Liver (tissue), 9 donors: Measurements from ENCODE around the gene KLHL30. TPM values are rescaled to one million over a fixed set of nuclear protein-coding genes. Genes with fewer than 3 reads are reported as not detected.

Experiments
- DNase-seq: peaks from one replicate; pipeline ENCODE4 v3.0.0-alpha.2; 2017; ENCODE audit warnings: low spot score
- H3K27ac ChIP-seq, 2 donors: one replicate each; pipeline ENCODE4 v1.7.0; 2013; ENCODE audit warnings: inconsistent platforms in 2 of 2, low read length in 2 of 2, control low read depth in 1 of 2, low read depth in 1 of 2, mild to moderate bottlenecking in 1 of 2
- H3K27me3 ChIP-seq, 4 donors: one replicate each; pipeline versions ENCODE4 v1.6.1 to v1.7.0; 2013; ENCODE audit warnings: low read length in 3 of 4, inconsistent platforms in 1 of 4, mild to moderate bottlenecking in 1 of 4, moderate library complexity in 1 of 4; ENCODE audit not compliant: control insufficient read depth in 4 of 4, insufficient read depth in 4 of 4
- H3K36me3 ChIP-seq, 4 donors: one replicate each; pipeline versions ENCODE4 v1.6.1 to v1.7.0; 2013; ENCODE audit warnings: low read length in 3 of 4, mild to moderate bottlenecking in 3 of 4, low read depth in 1 of 4, moderate library complexity in 1 of 4; ENCODE audit not compliant: control insufficient read depth in 4 of 4, insufficient read depth in 3 of 4
- H3K4me1 ChIP-seq, 4 donors: one replicate each; pipeline versions ENCODE4 v1.6.1 to v1.7.0; 2013; ENCODE audit warnings: low read length in 3 of 4, mild to moderate bottlenecking in 3 of 4, moderate library complexity in 1 of 4; ENCODE audit not compliant: control insufficient read depth in 4 of 4, insufficient read depth in 4 of 4
- H3K4me3 ChIP-seq, 3 donors: one replicate each; pipeline versions ENCODE4 v1.6.1 to v1.7.0; 2013; ENCODE audit warnings: low read length in 3 of 3, control low read depth in 1 of 3, low read depth in 1 of 3, mild to moderate bottlenecking in 1 of 3
- H3K9ac ChIP-seq, 2 donors: one replicate each; pipeline ENCODE4 v1.7.0; 2013; ENCODE audit warnings: low read length in 2 of 2, mild to moderate bottlenecking in 2 of 2, moderate library complexity in 2 of 2, control low read depth in 1 of 2, low read depth in 1 of 2
- H3K9me3 ChIP-seq, 4 donors: one replicate each; pipeline versions ENCODE4 v1.6.1 to v1.7.0; 2013; ENCODE audit warnings: low read length in 3 of 4; ENCODE audit not compliant: control insufficient read depth in 4 of 4
- EGR1 ChIP-seq, 2 donors: IDR thresholded peaks; 2 replicates each; pipeline ENCODE4 v1.6.1; 2016 to 2018; ENCODE audit warnings: antibody characterized with exemption in 2 of 2, low read depth in 2 of 2
- FOXA1 ChIP-seq: IDR thresholded peaks from 2 replicates; pipeline ENCODE4 v1.6.1; 2016; ENCODE audit warnings: antibody characterized with exemption
- FOXA2 ChIP-seq: IDR thresholded peaks from 2 replicates; pipeline ENCODE4 v1.6.1; 2016; ENCODE audit warnings: antibody characterized with exemption
- GABPA ChIP-seq, 2 donors: IDR thresholded peaks in 1 of 2; conservative IDR thresholded peaks in 1 of 2; 2 replicates each; pipeline ENCODE4 v1.6.1; 2016; ENCODE audit warnings: antibody characterized with exemption in 2 of 2, mild to moderate bottlenecking in 1 of 2, moderate library complexity in 1 of 2
- HNF4A ChIP-seq, 2 donors: conservative IDR thresholded peaks; 2 replicates each; pipeline ENCODE4 v1.6.1; 2016; ENCODE audit warnings: antibody characterized with exemption in 2 of 2, mild to moderate bottlenecking in 2 of 2
- HNF4G ChIP-seq: IDR thresholded peaks from 2 replicates; pipeline ENCODE4 v1.6.1; 2016; ENCODE audit warnings: antibody characterized with exemption
- NR2F2 ChIP-seq: IDR thresholded peaks from 2 replicates; pipeline ENCODE4 v1.6.1; 2016; ENCODE audit warnings: antibody characterized with exemption
- RAD21 ChIP-seq, 2 donors: IDR thresholded peaks; 2 replicates each; pipeline ENCODE4 v1.6.1; 2016; ENCODE audit warnings: antibody characterized with exemption in 2 of 2, mild to moderate bottlenecking in 2 of 2
- RXRA ChIP-seq, 2 donors: IDR thresholded peaks; 2 replicates each; pipeline ENCODE4 v1.6.1; 2017 to 2018; ENCODE audit warnings: antibody characterized with exemption in 2 of 2, mild to moderate bottlenecking in 1 of 2
- TAF1 ChIP-seq: conservative IDR thresholded peaks from 2 replicates; pipeline ENCODE4 v1.6.1; 2016; ENCODE audit warnings: antibody characterized with exemption, mild to moderate bottlenecking
- YY1 ChIP-seq: IDR thresholded peaks from 2 replicates; pipeline ENCODE4 v1.6.1; 2016; ENCODE audit warnings: antibody characterized with exemption, mild to moderate bottlenecking
- ZBTB33 ChIP-seq: IDR thresholded peaks from 2 replicates; pipeline ENCODE4 v1.6.1; 2016; ENCODE audit warnings: antibody characterized with exemption
- WGBS: extraction: QIAGEN DNeasy Blood & Tissue Kit; methylation state at CpG from one replicate; pipeline ENCODE4 v1.1.7; 2013; 5-methylcytosine and 5-hydroxymethylcytosine counted together
- polyA plus RNA-seq, 2 donors: library from polyadenylated mRNA; stranded (reverse) in 1 of 2; unstranded in 1 of 2; fragments of 200-250 nt in 1 of 2; fragments of >200 nt in 1 of 2; fragmentation: Nextera tagmentation in 1 of 2; extraction: Ambion mirVana in 1 of 2; gene quantifications; one replicate each; pipeline versions ENCODE4 v1.2.1 to v1.2.3, GENCODE V29; 2013 to 2015
- total RNA-seq, 2 donors: library from RNA; depleted of rRNA; stranded (reverse); fragments of >200 nt; gene quantifications; one replicate each; pipeline ENCODE4 v1.2.3, GENCODE V29; 2014
- TF ChIP-seq, protein P1 (sequence below): IDR thresholded peaks from 2 replicates; pipeline ENCODE4 v1.6.1; 2016; ENCODE audit warnings: antibody characterized with exemption
- TF ChIP-seq, protein P2 (sequence below): IDR thresholded peaks from 2 replicates; pipeline ENCODE4 v1.6.1; 2016; ENCODE audit warnings: antibody characterized with exemption, mild to moderate bottlenecking
- TF ChIP-seq, protein P3 (sequence below): IDR thresholded peaks from 2 replicates; pipeline ENCODE4 v1.6.1; 2016; ENCODE audit warnings: antibody characterized with exemption
- TF ChIP-seq, protein P4 (sequence below): fragments of 150-350 bp; IDR thresholded peaks from 2 replicates; pipeline ENCODE4 v1.5.1; 2017; ENCODE audit warnings: improper control_type of control experiment, low read depth, low read length; ENCODE audit not compliant: missing input control
- donor health status: healthy.
- donor health status: healthy.
- donor health status: healthy.
- donor health status: healthy.
- donor health status: healthy.

Gene KLHL30
- total and polyA plus RNA-seq, 4 donors, result 0.05 to 0.08 TPM; not detected in 2

DNA sequence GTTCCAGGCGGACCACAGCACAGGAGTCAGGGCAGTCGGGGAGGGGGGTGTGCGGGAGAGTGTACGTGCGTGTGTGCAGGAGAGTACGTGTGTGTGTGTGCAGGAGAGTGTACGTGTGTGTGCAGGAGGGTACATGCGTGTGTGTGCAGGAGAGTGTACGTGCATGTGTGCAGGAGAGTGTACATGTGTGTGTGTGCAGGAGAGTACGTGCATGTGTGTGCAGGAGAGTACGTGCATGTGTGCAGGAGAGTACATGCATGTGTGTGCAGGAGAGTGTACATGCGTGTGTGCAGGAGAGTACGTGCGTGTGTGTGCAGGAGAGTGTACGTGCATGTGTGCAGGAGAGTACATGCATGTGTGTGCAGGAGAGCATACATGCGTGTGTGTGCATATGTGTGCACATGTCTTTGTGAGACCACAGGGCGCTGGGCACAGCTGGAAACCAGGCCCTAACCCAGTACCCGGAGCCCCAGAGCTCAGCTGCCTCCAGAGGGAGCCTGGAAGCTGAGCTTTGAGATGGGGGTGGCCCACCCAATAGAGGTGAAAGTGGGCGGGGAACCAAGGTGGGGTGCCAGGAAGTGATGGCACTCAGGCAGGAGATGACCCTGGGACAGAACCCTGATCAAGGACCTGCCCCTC, 13.9 kb upstream of the KLHL30 start (continued):
- TF ChIP-seq FOXA1, result no peak

- 95% methylated on average over 20 of the region's 20 CpGs for WGBS
- no peak for DNase-seq
- TF ChIP-seq, protein P1, sequence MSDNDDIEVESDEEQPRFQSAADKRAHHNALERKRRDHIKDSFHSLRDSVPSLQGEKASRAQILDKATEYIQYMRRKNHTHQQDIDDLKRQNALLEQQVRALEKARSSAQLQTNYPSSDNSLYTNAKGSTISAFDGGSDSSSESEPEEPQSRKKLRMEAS, result no peak
- TF ChIP-seq TAF1, result no peak
- no peak for TF ChIP-seq YY1
- TF ChIP-seq FOXA2, result no peak
- TF ChIP-seq, protein P2, sequence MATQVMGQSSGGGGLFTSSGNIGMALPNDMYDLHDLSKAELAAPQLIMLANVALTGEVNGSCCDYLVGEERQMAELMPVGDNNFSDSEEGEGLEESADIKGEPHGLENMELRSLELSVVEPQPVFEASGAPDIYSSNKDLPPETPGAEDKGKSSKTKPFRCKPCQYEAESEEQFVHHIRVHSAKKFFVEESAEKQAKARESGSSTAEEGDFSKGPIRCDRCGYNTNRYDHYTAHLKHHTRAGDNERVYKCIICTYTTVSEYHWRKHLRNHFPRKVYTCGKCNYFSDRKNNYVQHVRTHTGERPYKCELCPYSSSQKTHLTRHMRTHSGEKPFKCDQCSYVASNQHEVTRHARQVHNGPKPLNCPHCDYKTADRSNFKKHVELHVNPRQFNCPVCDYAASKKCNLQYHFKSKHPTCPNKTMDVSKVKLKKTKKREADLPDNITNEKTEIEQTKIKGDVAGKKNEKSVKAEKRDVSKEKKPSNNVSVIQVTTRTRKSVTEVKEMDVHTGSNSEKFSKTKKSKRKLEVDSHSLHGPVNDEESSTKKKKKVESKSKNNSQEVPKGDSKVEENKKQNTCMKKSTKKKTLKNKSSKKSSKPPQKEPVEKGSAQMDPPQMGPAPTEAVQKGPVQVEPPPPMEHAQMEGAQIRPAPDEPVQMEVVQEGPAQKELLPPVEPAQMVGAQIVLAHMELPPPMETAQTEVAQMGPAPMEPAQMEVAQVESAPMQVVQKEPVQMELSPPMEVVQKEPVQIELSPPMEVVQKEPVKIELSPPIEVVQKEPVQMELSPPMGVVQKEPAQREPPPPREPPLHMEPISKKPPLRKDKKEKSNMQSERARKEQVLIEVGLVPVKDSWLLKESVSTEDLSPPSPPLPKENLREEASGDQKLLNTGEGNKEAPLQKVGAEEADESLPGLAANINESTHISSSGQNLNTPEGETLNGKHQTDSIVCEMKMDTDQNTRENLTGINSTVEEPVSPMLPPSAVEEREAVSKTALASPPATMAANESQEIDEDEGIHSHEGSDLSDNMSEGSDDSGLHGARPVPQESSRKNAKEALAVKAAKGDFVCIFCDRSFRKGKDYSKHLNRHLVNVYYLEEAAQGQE, result no peak
- TF ChIP-seq FOXA1, result no peak
- no peak for TF ChIP-seq HNF4A (conservative IDR thresholded peaks at IDR 0.05)
- TF ChIP-seq, protein P3, sequence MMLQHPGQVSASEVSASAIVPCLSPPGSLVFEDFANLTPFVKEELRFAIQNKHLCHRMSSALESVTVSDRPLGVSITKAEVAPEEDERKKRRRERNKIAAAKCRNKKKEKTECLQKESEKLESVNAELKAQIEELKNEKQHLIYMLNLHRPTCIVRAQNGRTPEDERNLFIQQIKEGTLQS, result no peak
- Histone ChIP-seq H3K27me3 (no peaks in the 10 kb centered on the region), H3K9ac (no peak overlapping the region), H3K4me1 (no peaks in the 10 kb centered on the region), H3K36me3 (no peaks in the 10 kb centered on the region), H3K9me3 (no peaks in the 10 kb centered on the region), H3K27ac (no peak overlapping the region), H3K4me3 (no peak overlapping the region)
Measured at GRCh38 chr2:238125127-238125885, 13.2 kb upstream of the KLHL30 start.

DNA sequence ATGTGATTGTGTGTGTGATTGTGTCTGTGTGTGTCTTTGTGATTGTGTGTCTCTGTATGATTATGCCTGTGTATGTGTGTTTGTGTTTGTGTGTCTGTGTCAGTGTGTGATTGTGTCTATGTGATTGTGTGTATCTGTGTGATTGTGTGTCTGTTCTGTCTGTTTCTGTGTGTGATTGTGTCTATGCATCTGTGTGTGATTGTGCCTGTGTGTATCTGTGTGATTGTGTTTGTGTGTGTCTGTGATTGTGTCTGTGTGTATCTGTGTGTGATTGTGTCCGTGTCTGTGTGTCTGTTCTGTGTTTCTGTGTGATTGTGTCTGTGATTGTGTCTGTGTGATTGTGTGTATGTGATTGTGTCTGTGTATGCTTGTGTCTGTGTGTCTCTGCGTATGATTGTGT, 12.1 kb upstream of the KLHL30 start:
- Histone ChIP-seq H3K4me3 (no peak overlapping the region), H3K27ac (no peak overlapping the region), H3K9me3 (no peaks in the 10 kb centered on the region), H3K4me1 (no peaks in the 10 kb centered on the region), H3K9ac (no peak overlapping the region), H3K36me3 (no peaks in the 10 kb centered on the region), H3K27me3 (no peaks in the 10 kb centered on the region)
- DNase-seq, result no peak
- TF ChIP-seq RAD21 (IDR thresholded peaks at IDR 0.05) (no peak), HNF4A (conservative IDR thresholded peaks at IDR 0.05) (no peak)
- 68% methylated on average over 2 of the region's 2 CpGs for WGBS

GRCh38 chr2:238126775-238127164, 11.7 kb upstream of the KLHL30 start:
- no peak for DNase-seq
- H3K4me3 ChIP-seq, result no peak overlapping the region
- no peaks in the 10 kb centered on the region for H3K36me3 ChIP-seq
- H3K9ac ChIP-seq, result no peak overlapping the region
- H3K9me3 ChIP-seq, result no peaks in the 10 kb centered on the region
- 90% methylated on average over 2 of the region's 2 CpGs for WGBS
- no peaks in the 10 kb centered on the region for H3K4me1 ChIP-seq
- no peak overlapping the region for H3K27ac ChIP-seq
- H3K27me3 ChIP-seq, result no peaks in the 10 kb centered on the region
- TF ChIP-seq ZBTB33, result no peak
- no peak for TF ChIP-seq EGR1 (IDR thresholded peaks at IDR 0.05; ENCODE audit: low read depth in 2 of 2)
- TF ChIP-seq GABPA (IDR thresholded peaks at IDR 0.05 in 1 of 2, conservative IDR thresholded peaks at IDR 0.05 in 1 of 2), result no peak
- TF ChIP-seq, protein P4, sequence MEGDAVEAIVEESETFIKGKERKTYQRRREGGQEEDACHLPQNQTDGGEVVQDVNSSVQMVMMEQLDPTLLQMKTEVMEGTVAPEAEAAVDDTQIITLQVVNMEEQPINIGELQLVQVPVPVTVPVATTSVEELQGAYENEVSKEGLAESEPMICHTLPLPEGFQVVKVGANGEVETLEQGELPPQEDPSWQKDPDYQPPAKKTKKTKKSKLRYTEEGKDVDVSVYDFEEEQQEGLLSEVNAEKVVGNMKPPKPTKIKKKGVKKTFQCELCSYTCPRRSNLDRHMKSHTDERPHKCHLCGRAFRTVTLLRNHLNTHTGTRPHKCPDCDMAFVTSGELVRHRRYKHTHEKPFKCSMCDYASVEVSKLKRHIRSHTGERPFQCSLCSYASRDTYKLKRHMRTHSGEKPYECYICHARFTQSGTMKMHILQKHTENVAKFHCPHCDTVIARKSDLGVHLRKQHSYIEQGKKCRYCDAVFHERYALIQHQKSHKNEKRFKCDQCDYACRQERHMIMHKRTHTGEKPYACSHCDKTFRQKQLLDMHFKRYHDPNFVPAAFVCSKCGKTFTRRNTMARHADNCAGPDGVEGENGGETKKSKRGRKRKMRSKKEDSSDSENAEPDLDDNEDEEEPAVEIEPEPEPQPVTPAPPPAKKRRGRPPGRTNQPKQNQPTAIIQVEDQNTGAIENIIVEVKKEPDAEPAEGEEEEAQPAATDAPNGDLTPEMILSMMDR, result no peak
- TF ChIP-seq FOXA2, result no peak
- no peak for TF ChIP-seq TAF1
- TF ChIP-seq HNF4A (conservative IDR thresholded peaks at IDR 0.05), result no peak
- TF ChIP-seq YY1, result no peak
- TF ChIP-seq RXRA (IDR thresholded peaks at IDR 0.05), result no peak
- TF ChIP-seq, protein P1, result no peak
- TF ChIP-seq NR2F2, result no peak
- TF ChIP-seq, protein P3, result no peak
- no peak for TF ChIP-seq HNF4G
